Measurements from ENCODE around the gene MOSPD3. TPM values are rescaled to one million over a fixed set of nuclear protein-coding genes. Genes with fewer than 3 reads are reported as not detected.

Gene MOSPD3
- total and polyA plus RNA-seq, 10 of the 15 experiments (the other 5 are each of a cell fraction or from before 2014, with no cell fraction given): 0.61 to 13.6 (median 4.1) TPM

DNA sequence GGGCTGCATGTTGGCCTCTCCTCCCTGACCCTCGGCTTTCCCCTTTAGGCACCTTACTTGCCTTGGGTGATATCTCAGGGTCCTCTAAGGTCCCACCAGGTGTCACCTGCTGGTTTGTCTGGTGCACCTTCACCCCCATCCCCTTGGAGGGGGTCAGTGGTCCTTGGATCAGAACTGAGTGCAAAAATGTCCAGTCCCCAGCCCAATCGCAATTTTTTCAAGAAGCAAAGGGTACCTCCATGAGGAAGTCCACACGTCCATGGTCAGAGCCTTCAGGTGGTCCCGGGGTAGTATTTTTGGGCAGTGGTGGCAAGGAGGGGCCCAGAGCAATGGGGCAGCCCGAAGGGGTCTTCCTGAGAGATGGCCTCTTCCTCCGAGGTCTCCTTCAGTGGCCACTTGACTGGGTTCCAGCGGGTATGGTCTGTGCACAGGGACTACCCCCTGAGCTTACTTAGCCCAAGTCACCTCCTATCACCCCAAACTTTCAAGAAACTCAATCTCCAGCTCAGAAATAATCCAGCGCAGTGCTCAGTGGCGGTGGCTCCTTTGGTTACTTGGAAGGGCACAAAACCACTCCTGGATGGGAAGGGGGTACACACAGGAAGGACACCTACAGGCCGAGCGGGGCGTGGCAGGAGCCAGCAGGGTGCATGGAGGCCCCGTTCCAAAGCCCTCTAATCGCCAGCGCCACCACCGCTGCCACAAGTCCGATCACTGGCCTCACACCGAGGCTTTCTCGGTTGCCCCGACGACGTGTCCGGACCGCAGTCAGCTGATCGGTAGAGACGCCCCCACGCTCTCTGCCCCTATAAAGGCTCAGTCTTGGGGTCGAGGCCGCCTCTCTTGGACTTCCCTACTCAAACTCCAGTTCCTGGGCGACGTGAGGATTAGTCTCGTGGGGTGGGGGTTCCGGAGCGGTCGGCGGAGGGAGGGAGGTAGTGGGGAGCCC lies 43.2 kb upstream of the MOSPD3 start (continued):
- TF ChIP-seq MYC (IDR thresholded peaks at IDR 0.05; ENCODE audit: insufficient read depth, insufficient read length, insufficient replicate concordance, low read length, severe bottlenecking) (no peak), NFYA (IDR thresholded peaks at IDR 0.05; ENCODE audit: borderline replicate concordance, low read depth, low read length) (no peak), HDGF (IDR thresholded peaks at IDR 0.05) (no peak), ZNF592 (IDR thresholded peaks at IDR 0.05) (no peak), PML (IDR thresholded peaks at IDR 0.05; ENCODE audit: low read length) (no peak; the same call in 1 of the 2 replicates), WRNIP1 (IDR thresholded peaks at IDR 0.05; ENCODE audit: borderline replicate concordance, low read depth, low read length) (no peak), CEBPB (IDR thresholded peaks at IDR 0.05; ENCODE audit: borderline replicate concordance in 1 of 2, low read depth in 2 of 2, low read length in 2 of 2) (no peak), SMARCA5 (IDR thresholded peaks at IDR 0.05) (no peak), EED (IDR thresholded peaks at IDR 0.05; ENCODE audit: low read depth) (no peak), SMAD1 (IDR thresholded peaks at IDR 0.05; ENCODE audit: low read depth, partially characterized antibody) (no peak), SP1 (IDR thresholded peaks at IDR 0.05; ENCODE audit: low read depth, low read length) (no peak), USF1 (IDR thresholded peaks at IDR 0.05; ENCODE audit: borderline replicate concordance, extremely low read length, insufficient read depth, low read depth, low read length) (peak; percentile 56), TCF3 (IDR thresholded peaks at IDR 0.05; ENCODE audit: borderline replicate concordance, insufficient read depth, low read depth, low read length) (no peak), EP300 (IDR thresholded peaks at IDR 0.05; ENCODE audit: borderline replicate concordance in 1 of 2, control insufficient read depth in 1 of 2, low read depth in 2 of 2, low read length in 2 of 2) (no peak), CBFB (IDR thresholded peaks at IDR 0.05; ENCODE audit: low read depth) (no peak), GABPA (IDR thresholded peaks at IDR 0.05; ENCODE audit: low read depth) (no peak), BACH1 (IDR thresholded peaks at IDR 0.05; ENCODE audit: borderline replicate concordance) (no peak)
- TF ChIP-seq, protein P1, sequence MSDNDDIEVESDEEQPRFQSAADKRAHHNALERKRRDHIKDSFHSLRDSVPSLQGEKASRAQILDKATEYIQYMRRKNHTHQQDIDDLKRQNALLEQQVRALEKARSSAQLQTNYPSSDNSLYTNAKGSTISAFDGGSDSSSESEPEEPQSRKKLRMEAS (IDR thresholded peaks at IDR 0.05; ENCODE audit: low read depth, low read length): no peak
- TF ChIP-seq, protein P2, sequence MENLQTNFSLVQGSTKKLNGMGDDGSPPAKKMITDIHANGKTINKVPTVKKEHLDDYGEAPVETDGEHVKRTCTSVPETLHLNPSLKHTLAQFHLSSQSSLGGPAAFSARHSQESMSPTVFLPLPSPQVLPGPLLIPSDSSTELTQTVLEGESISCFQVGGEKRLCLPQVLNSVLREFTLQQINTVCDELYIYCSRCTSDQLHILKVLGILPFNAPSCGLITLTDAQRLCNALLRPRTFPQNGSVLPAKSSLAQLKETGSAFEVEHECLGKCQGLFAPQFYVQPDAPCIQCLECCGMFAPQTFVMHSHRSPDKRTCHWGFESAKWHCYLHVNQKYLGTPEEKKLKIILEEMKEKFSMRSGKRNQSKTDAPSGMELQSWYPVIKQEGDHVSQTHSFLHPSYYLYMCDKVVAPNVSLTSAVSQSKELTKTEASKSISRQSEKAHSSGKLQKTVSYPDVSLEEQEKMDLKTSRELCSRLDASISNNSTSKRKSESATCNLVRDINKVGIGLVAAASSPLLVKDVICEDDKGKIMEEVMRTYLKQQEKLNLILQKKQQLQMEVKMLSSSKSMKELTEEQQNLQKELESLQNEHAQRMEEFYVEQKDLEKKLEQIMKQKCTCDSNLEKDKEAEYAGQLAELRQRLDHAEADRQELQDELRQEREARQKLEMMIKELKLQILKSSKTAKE (IDR thresholded peaks at IDR 0.05; ENCODE audit: low read depth, poor library complexity, severe bottlenecking): no peak
